Measurements from ENCODE around the gene VSTM1. TPM values are rescaled to one million over a fixed set of nuclear protein-coding genes. Genes with fewer than 3 reads are reported as not detected.
"Not testable (repeated sequence)": the region's sequence is repeated elsewhere in the genome, so short reads cannot be mapped to it uniquely, and the experiment has no call there.

The VSTM1 gene
- total and polyA plus RNA-seq, 4 donors: 0.07 to 1.3 TPM; not detected in 2

DNA sequence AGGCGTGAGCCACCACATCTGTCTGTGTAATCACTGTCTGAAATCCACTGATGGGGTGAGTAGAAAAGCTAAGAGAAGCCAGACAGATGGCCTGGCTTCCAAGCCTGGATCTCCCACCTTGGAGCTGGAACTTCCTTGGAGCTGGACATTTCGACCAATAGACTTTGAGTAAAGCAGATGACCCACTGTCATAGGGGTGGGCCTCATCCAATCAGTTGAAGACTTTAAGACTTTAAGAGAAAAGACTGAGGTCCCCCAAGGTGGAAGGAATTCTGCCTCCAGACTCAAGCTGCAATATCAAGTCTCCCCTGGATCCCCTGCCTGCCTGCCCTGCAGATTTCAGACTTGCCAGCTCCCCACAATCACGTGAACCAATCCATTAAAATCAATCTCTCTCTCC lies 20.7 kb downstream of the VSTM1 start:
- Histone ChIP-seq H3K4me3 (ENCODE audit: low read depth in 1 of 3, low read length in 3 of 3) (no peak overlapping the region), H3K9ac (ENCODE audit: low read depth in 1 of 2, low read length in 2 of 2) (no peak overlapping the region), H3K27me3 (ENCODE audit: control insufficient read depth in 4 of 4, insufficient read depth in 4 of 4, low read length in 3 of 4) (peaks cover 0 to 5% (median 0%) of the 10 kb centered on the region in 4 donors), H3K36me3 (ENCODE audit: control insufficient read depth in 4 of 4, insufficient read depth in 3 of 4, low read depth in 1 of 4, low read length in 3 of 4) (no peaks in the 10 kb centered on the region), H3K9me3 (ENCODE audit: control insufficient read depth in 4 of 4, low read length in 3 of 4) (no peaks in the 10 kb centered on the region), H3K27ac (ENCODE audit: low read depth in 1 of 2, low read length in 2 of 2) (no peak overlapping the region), H3K4me1 (ENCODE audit: control insufficient read depth in 4 of 4, insufficient read depth in 4 of 4, low read length in 3 of 4) (no peaks in the 10 kb centered on the region)
- TF ChIP-seq FOXA1 (IDR thresholded peaks at IDR 0.05) (no peak), YY1 (IDR thresholded peaks at IDR 0.05) (no peak), TAF1 (conservative IDR thresholded peaks at IDR 0.05) (no peak), EGR1 (IDR thresholded peaks at IDR 0.05; ENCODE audit: low read depth in 2 of 2) (no peak)
- TF ChIP-seq, protein P1, sequence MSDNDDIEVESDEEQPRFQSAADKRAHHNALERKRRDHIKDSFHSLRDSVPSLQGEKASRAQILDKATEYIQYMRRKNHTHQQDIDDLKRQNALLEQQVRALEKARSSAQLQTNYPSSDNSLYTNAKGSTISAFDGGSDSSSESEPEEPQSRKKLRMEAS (IDR thresholded peaks at IDR 0.05): no peak
- WGBS: 71% methylated on average over 3 of the region's 3 CpGs
- no peak for DNase-seq (ENCODE audit: low spot score)

DNA sequence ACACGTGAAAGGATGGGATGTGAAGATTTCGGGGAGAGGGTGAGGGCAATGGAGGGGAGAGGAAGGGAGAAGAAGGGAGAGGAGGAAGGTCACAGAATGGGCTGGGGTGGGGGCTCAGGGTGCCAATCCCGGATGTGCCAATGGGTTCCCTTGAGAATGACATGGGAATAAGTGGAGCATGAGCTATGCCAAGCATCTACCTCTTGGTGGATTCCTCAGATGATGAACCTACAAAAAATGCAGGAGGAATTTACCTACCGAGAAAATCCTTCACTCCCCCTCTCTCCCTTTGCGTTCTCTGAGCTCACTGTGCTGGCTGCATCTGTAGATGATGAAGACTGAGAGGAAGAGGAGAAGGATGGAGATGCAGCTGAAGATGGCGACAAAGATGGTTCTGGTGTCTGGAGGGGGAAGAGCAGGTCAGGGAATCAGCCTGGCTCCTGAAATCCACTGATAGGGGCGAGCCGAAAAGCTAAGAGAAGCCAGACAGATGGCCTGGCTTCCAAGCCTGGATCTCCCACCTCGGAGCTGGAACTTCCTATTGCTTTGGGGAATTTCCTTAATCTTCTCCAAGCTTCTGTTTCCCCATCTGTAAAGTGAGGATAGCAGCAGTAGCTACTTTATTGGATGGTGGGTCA lies 21.6 kb downstream of the VSTM1 start:
- Histone ChIP-seq H3K27me3 (ENCODE audit: control insufficient read depth in 4 of 4, insufficient read depth in 4 of 4, low read length in 3 of 4) (peaks cover 0 to 5% (median 0%) of the 10 kb centered on the region in 4 donors), H3K4me3 (ENCODE audit: low read depth in 1 of 3, low read length in 3 of 3) (no peak overlapping the region), H3K9me3 (ENCODE audit: control insufficient read depth in 4 of 4, low read length in 3 of 4) (no peaks in the 10 kb centered on the region), H3K36me3 (ENCODE audit: control insufficient read depth in 4 of 4, insufficient read depth in 3 of 4, low read depth in 1 of 4, low read length in 3 of 4) (no peaks in the 10 kb centered on the region), H3K9ac (ENCODE audit: low read depth in 1 of 2, low read length in 2 of 2) (no peak overlapping the region), H3K4me1 (ENCODE audit: control insufficient read depth in 4 of 4, insufficient read depth in 4 of 4, low read length in 3 of 4) (no peaks in the 10 kb centered on the region), H3K27ac (ENCODE audit: low read depth in 1 of 2, low read length in 2 of 2) (no peak overlapping the region)
- no peak for DNase-seq (ENCODE audit: low spot score)
- 59% methylated on average over 9 of the region's 9 CpGs for WGBS
- TF ChIP-seq SP1 (IDR thresholded peaks at IDR 0.05): no peak
- no peak for TF ChIP-seq FOXA2 (IDR thresholded peaks at IDR 0.05)
- TF ChIP-seq REST (IDR thresholded peaks at IDR 0.05): no peak
- TF ChIP-seq FOXA1 (IDR thresholded peaks at IDR 0.05): no peak
- TF ChIP-seq HNF4A (conservative IDR thresholded peaks at IDR 0.05): no peak
- no peak for TF ChIP-seq EGR1 (IDR thresholded peaks at IDR 0.05; ENCODE audit: low read depth in 2 of 2)
- no peak for TF ChIP-seq RXRA (IDR thresholded peaks at IDR 0.05)
- TF ChIP-seq JUND (IDR thresholded peaks at IDR 0.05): no peak

- H3K27ac ChIP-seq (ENCODE audit: low read depth in 1 of 2, low read length in 2 of 2): no peak overlapping the region
- H3K4me3 ChIP-seq (ENCODE audit: low read depth in 1 of 3, low read length in 3 of 3): no peak overlapping the region
- WGBS: 73% methylated on average over 4 of the region's 4 CpGs
- DNase-seq (ENCODE audit: low spot score): no peak
- H3K36me3 ChIP-seq (ENCODE audit: control insufficient read depth in 4 of 4, insufficient read depth in 3 of 4, low read depth in 1 of 4, low read length in 3 of 4): no peaks in the 10 kb centered on the region
- TF ChIP-seq RAD21 (IDR thresholded peaks at IDR 0.05): no peak
- no peak for TF ChIP-seq ATF3 (IDR thresholded peaks at IDR 0.05)
- TF ChIP-seq, protein P1 (IDR thresholded peaks at IDR 0.05): no peak
- no peak for TF ChIP-seq SP1 (IDR thresholded peaks at IDR 0.05)
- no peak for TF ChIP-seq RXRA (IDR thresholded peaks at IDR 0.05)
- no peak for TF ChIP-seq REST (IDR thresholded peaks at IDR 0.05)
- no peak for TF ChIP-seq NR2F2 (IDR thresholded peaks at IDR 0.05)
- no peak for TF ChIP-seq HNF4A (conservative IDR thresholded peaks at IDR 0.05)
- no peak overlapping the region for H3K9ac ChIP-seq (ENCODE audit: low read depth in 1 of 2, low read length in 2 of 2)
- H3K27me3 ChIP-seq (ENCODE audit: control insufficient read depth in 4 of 4, insufficient read depth in 4 of 4, low read length in 3 of 4): peaks cover 0 to 3% (median 0%) of the 10 kb centered on the region in 4 donors
- no peaks in the 10 kb centered on the region for H3K4me1 ChIP-seq (ENCODE audit: control insufficient read depth in 4 of 4, insufficient read depth in 4 of 4, low read length in 3 of 4)
- no peaks in the 10 kb centered on the region for H3K9me3 ChIP-seq (ENCODE audit: control insufficient read depth in 4 of 4, low read length in 3 of 4)
Observed at GRCh38 chr19:54040003-54040402, 23.7 kb downstream of the VSTM1 start.

- not testable (repeated sequence) for H3K36me3 ChIP-seq (ENCODE audit: control insufficient read depth in 4 of 4, insufficient read depth in 3 of 4, low read depth in 1 of 4, low read length in 3 of 4); H3K4me3 ChIP-seq (ENCODE audit: low read depth in 1 of 3, low read length in 3 of 3); H3K4me1 ChIP-seq (ENCODE audit: control insufficient read depth in 4 of 4, insufficient read depth in 4 of 4, low read length in 3 of 4); DNase-seq (ENCODE audit: low spot score); H3K9me3 ChIP-seq (ENCODE audit: control insufficient read depth in 4 of 4, low read length in 3 of 4); H3K27me3 ChIP-seq (ENCODE audit: control insufficient read depth in 4 of 4, insufficient read depth in 4 of 4, low read length in 3 of 4); H3K9ac ChIP-seq (ENCODE audit: low read depth in 1 of 2, low read length in 2 of 2); H3K27ac ChIP-seq (ENCODE audit: low read depth in 1 of 2, low read length in 2 of 2)
- WGBS: 78% methylated on average over 5 of the region's 5 CpGs
Observed at GRCh38 chr19:54036542-54036941, 27.2 kb downstream of the VSTM1 start.
